ENCODE data around the gene D2HGDH. TPM values are rescaled to one million over a fixed set of nuclear protein-coding genes. Genes with fewer than 3 reads are reported as not detected.

The D2HGDH gene
- total RNA-seq, 4 donors from 2014 or later: 37.7 to 160 (median 62.2) TPM

GRCh38 chr2:241744028-241744754 lies 9.8 kb downstream of the D2HGDH start:
- no peak overlapping the region for H3K4me3 ChIP-seq
- peak in 1 of 2 donors; percentile 61 for DNase-seq (ENCODE audit: low spot score in 2 of 2)
- peaks cover 45% of the 10 kb centered on the region for H3K36me3 ChIP-seq
- TF ChIP-seq CTCF (IDR thresholded peaks at IDR 0.05) (no peak), POLR2A (IDR thresholded peaks at IDR 0.05) (no peak), POLR2AphosphoS5 (IDR thresholded peaks at IDR 0.05) (no peak), EP300 (IDR thresholded peaks at IDR 0.05) (no peak)
- WGBS: 94% methylated on average over 22 of the region's 24 CpGs
- no peaks in the 10 kb centered on the region for H3K9me3 ChIP-seq
- no peak overlapping the region for H3K27ac ChIP-seq
- no peaks in the 10 kb centered on the region for H3K4me1 ChIP-seq
- no peaks in the 10 kb centered on the region for H3K27me3 ChIP-seq

GRCh38 chr2:241745276-241745675 lies 10.8 kb downstream of the D2HGDH start:
- Histone ChIP-seq H3K4me1 (no peaks in the 10 kb centered on the region), H3K9me3 (no peaks in the 10 kb centered on the region), H3K36me3 (peaks cover 51% of the 10 kb centered on the region), H3K27ac (no peak overlapping the region), H3K4me3 (no peak overlapping the region), H3K27me3 (no peaks in the 10 kb centered on the region)
- no peak for DNase-seq (ENCODE audit: low spot score in 2 of 2)
- no peak for TF ChIP-seq POLR2AphosphoS5 (IDR thresholded peaks at IDR 0.05)
- TF ChIP-seq CTCF (IDR thresholded peaks at IDR 0.05): no peak
- TF ChIP-seq EP300 (IDR thresholded peaks at IDR 0.05): no peak
- no peak for TF ChIP-seq POLR2A (IDR thresholded peaks at IDR 0.05)
- WGBS: 98% methylated on average over 13 of the region's 13 CpGs

- TF ChIP-seq CTCF (IDR thresholded peaks at IDR 0.05) (no peak), POLR2AphosphoS5 (IDR thresholded peaks at IDR 0.05) (no peak), POLR2A (IDR thresholded peaks at IDR 0.05) (no peak), EP300 (IDR thresholded peaks at IDR 0.05) (no peak)
- WGBS: 96% methylated on average over 4 of the region's 4 CpGs
- peaks cover 56% of the 10 kb centered on the region for H3K36me3 ChIP-seq
Measured at GRCh38 chr2:241746084-241746483, 11.7 kb downstream of the D2HGDH start.

GRCh38 chr2:241748468-241749256 lies 14.2 kb downstream of the D2HGDH start:
- 92% methylated on average over 27 of the region's 32 CpGs for WGBS
- H3K36me3 ChIP-seq: peaks cover 71% of the 10 kb centered on the region

More at GRCh38 chr2:241746084-241746483, 11.7 kb downstream of the D2HGDH start:
- no peaks in the 10 kb centered on the region for H3K27me3 ChIP-seq
- no peak overlapping the region for H3K27ac ChIP-seq
- no peak for DNase-seq (ENCODE audit: low spot score in 2 of 2)
- H3K9me3 ChIP-seq: no peaks in the 10 kb centered on the region
- H3K4me3 ChIP-seq: no peak overlapping the region
- H3K4me1 ChIP-seq: no peaks in the 10 kb centered on the region

More at GRCh38 chr2:241748468-241749256, 14.2 kb downstream of the D2HGDH start:
- DNase-seq (ENCODE audit: low spot score in 2 of 2): peak in 1 of 2 donors; percentile 74
- Histone ChIP-seq H3K4me3 (no peak overlapping the region), H3K9me3 (no peaks in the 10 kb centered on the region), H3K27me3 (no peaks in the 10 kb centered on the region), H3K4me1 (no peaks in the 10 kb centered on the region), H3K27ac (no peak overlapping the region)
- TF ChIP-seq CTCF (IDR thresholded peaks at IDR 0.05): no peak
- TF ChIP-seq EP300 (IDR thresholded peaks at IDR 0.05): no peak
- TF ChIP-seq POLR2A (IDR thresholded peaks at IDR 0.05): no peak
- TF ChIP-seq POLR2AphosphoS5 (IDR thresholded peaks at IDR 0.05): no peak

All from suprapubic skin (tissue), 4 donors.